Middle frontal gyrus (tissue), 1 donor: ENCODE data around the gene DIAPH3.

Source experiments
- DNase-seq: peaks from one replicate; pipeline ENCODE4 v3.0.0-alpha.2; 2015; ENCODE audit warnings: low spot score; ENCODE audit errors: extremely low spot score

The DIAPH3 gene

GRCh38 chr13:59680429-59681024 lies 483.2 kb downstream of the DIAPH3 start:
- DNase-seq: no peak

GRCh38 chr13:59679254-59679653 lies 484.5 kb downstream of the DIAPH3 start:
- no peak for DNase-seq

GRCh38 chr13:59677966-59678814 lies 485.5 kb downstream of the DIAPH3 start:
- DNase-seq: no peak

- no peak for DNase-seq
Measured at GRCh38 chr13:59677430-59677829, 486.3 kb downstream of the DIAPH3 start.

- no peak for DNase-seq
Measured at GRCh38 chr13:59674616-59675015, 489.1 kb downstream of the DIAPH3 start.

- no peak for DNase-seq
Measured at GRCh38 chr13:59673286-59673685, 490.4 kb downstream of the DIAPH3 start.

- DNase-seq: no peak
Measured at GRCh38 chr13:59672445-59672844, 491.3 kb downstream of the DIAPH3 start.

- no peak for DNase-seq
Measured at GRCh38 chr13:59671881-59672280, 491.8 kb downstream of the DIAPH3 start.

- no peak for DNase-seq
Measured at GRCh38 chr13:59666504-59666903, 497.2 kb downstream of the DIAPH3 start.

- no peak for DNase-seq
Measured at GRCh38 chr13:59665732-59666131, 498.0 kb downstream of the DIAPH3 start.

GRCh38 chr13:59665184-59665583 lies 498.5 kb downstream of the DIAPH3 start:
- no peak for DNase-seq

- DNase-seq: no peak
Measured at GRCh38 chr13:59664586-59664985, 499.1 kb downstream of the DIAPH3 start.

GRCh38 chr13:59663707-59664106 lies 500.0 kb downstream of the DIAPH3 start:
- no peak for DNase-seq

GRCh38 chr13:59660582-59660981 lies 503.1 kb downstream of the DIAPH3 start:
- DNase-seq: no peak

GRCh38 chr13:59659981-59660380 lies 503.7 kb downstream of the DIAPH3 start:
- no peak for DNase-seq

GRCh38 chr13:59658738-59659330 lies 504.9 kb downstream of the DIAPH3 start:
- no peak for DNase-seq

GRCh38 chr13:59658027-59658737 lies 505.5 kb downstream of the DIAPH3 start:
- DNase-seq: no peak

- no peak for DNase-seq
Measured at GRCh38 chr13:59653916-59654315, 509.8 kb downstream of the DIAPH3 start.

GRCh38 chr13:59651479-59651878 lies 512.2 kb downstream of the DIAPH3 start:
- DNase-seq: no peak

GRCh38 chr13:59643906-59644626 lies 519.7 kb downstream of the DIAPH3 start:
- DNase-seq: no peak

- no peak for DNase-seq
Measured at GRCh38 chr13:59643364-59643841, 520.3 kb downstream of the DIAPH3 start.
